Cerebellar cortex (tissue), 1 donor: ENCODE data around the gene MMP11.

Source experiments
- DNase-seq: peaks from one replicate; pipeline ENCODE4 v3.0.0-alpha.2; 2015; ENCODE audit warnings: low spot score

Gene MMP11

GRCh38 chr22:23781065-23781464 lies 8.4 kb downstream of the MMP11 start:
- DNase-seq, result no peak

DNA sequence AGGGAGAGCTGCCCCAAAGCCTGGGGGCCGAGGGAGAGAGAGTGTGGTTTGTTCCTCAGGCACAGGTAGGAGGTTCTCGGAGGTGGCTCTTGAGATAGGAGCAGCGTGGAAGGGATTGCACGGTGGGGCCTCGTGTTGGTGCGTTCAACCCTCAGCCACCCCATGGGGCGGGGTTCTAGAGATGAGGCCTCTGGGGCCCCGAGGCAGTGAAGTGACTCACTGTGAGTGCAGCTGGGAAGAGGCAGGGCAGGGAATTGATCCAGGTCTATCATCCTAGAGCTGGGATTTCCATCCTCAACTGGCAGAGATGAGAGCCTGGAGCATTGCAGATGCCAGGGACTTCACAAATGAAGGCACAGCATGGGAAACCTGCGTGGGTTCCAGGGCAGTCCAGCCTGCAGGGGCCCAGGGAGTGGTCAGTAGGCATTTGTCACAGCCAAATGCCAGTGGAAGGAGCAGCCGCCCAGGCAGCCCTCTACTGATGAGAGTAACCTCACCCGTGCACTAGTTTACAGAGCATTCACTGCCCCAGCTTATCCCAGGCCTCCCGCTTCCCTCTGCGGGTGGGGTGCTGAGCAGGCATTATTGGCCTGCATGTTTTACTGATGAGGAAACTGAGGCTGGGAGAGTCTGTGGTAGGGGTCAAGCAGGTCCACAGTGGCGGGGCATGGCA lies 9.0 kb downstream of the MMP11 start:
- no peak for DNase-seq

GRCh38 chr22:23782252-23782651 lies 9.6 kb downstream of the MMP11 start:
- no peak for DNase-seq

GRCh38 chr22:23782703-23783102 lies 10.1 kb downstream of the MMP11 start:
- no peak for DNase-seq

GRCh38 chr22:23783265-23784150 lies 10.9 kb downstream of the MMP11 start:
- DNase-seq, result no peak

DNA sequence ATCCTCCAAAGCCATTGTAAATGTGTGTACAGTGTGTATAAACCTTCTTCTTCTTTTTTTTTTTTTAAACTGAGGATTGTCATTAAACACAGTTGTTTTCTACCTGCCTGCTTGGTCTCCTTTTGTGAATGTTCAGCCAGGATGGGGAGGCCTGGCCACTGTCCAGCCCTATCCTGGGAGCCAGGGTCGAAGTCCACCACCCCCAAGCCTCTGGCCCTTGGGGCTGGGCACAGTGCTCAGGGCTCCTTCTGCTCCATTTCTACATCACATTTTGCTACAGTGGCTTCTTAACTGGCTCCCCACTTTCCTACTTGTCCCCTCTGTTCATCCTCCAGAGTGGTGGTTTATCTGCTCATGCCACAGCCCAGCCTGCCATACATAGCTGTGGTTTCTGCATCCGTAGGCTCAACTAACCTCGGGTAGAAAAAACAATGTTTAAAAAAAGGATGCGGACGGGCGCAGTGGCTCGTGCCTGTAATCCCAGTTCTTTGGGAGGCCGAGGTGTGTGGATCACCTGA lies 11.6 kb downstream of the MMP11 start:
- no peak for DNase-seq

DNA sequence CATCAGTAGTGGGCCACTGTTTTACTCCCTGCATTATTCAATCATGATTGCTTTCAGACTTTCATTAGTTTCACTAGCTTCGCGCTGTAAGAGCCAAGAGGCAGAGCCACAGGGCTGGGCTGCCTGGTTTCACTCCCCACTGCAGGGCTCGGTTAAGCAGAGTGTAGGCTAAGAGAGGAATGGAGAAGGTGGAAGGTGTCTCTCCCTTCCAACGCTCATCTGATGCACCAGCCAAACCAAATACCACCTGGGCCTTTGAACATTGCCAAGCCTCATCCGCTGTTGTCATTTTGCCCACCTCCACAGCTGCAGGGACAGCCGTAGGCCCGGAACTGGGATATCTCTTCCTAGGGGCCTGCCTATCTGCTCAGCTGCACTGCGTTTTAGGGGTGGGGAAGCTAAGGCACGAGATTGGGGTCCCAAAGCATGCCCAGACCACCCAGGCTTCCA lies 13.6 kb downstream of the MMP11 start:
- no peak for DNase-seq

GRCh38 chr22:23786752-23787599 lies 14.3 kb downstream of the MMP11 start, which contains the start of gene SMARCB1:
Gene SMARCB1, plus strand, starts transcription at chr22:23786966. Its CDS starts 204 bp downstream, at chr22:23787170.
- DNase-seq, result peak; percentile 81

DNA sequence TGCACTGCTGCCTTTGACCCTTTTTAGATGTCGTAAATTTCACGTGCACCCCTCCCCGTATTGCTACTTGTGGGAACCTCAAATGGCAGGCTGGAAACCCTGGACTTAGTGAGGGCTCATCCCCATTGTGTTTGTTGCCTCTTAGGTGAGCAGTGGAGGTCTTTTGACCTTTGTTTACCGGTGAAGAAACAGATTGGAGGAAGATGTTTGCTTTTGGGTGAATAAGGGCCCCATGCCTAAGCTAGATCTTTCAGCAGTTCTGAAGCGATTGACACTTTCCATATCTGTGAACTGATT lies 14.9 kb downstream of the MMP11 start:
- DNase-seq, result no peak

DNA sequence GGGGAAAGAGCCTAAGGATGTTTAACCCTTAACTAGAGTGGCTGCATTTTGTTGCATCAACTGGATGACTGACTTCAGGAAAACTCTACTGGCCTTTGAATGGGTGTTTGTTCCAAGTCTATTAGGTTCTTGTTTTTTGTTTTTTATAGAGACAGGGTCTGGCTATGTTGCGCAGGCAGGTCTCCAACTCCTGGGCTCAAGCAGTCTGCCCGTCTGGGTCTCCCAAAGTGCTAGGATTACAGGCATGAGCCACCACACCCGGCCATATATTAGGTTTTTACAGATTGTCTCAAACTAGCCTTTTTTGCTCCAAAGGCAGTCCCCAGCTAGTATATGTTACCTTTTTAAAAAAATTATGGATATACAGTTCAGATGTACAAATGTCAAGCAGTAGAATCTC lies 15.3 kb downstream of the MMP11 start:
- no peak for DNase-seq

GRCh38 chr22:23789121-23789520 lies 16.5 kb downstream of the MMP11 start:
- DNase-seq, result no peak

- DNase-seq, result no peak
Measured at GRCh38 chr22:23789638-23790037, 17.0 kb downstream of the MMP11 start.

- DNase-seq, result peak; percentile 51
Measured at GRCh38 chr22:23790819-23791737, 18.4 kb downstream of the MMP11 start.

DNA sequence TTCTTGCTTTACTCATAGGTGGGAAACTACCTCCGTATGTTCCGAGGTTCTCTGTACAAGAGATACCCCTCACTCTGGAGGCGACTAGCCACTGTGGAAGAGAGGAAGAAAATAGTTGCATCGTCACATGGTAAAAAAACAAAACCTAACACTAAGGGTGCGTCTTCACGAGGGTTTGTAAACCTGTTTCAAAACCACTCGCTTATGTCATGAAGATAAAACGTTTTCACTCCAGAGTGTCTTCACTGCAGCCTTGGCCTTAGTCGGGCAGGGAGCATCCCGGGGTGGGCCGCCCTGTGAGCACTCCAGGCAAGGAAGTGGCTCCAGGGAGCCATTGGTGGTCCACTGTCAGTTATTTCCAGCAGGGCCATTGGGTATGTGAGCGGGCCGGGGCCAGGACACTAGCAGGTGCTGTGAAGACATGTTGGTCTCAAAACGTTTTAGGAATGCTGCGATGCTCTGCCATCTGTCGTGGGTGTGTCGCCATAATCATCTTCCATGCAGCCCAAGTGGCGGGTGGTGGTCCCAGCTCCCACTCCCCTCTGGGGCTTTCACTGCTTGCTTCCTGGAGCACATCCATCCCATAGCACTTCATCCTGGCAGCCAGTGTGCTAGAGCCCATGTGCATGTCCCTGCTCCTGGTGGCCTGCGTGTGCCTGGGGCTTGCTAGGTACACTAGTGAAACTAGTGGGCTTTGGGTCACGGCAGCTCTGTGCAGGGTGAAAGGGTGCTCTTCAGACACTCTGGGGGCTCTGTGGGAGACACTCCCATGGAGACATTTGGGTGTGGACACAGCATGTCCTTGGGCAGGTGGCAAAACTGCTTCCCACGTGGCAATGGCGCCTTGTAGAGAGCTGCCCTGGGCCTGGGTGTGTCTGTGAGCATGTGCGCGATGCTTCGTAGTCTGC lies 19.3 kb downstream of the MMP11 start:
- DNase-seq, result no peak

GRCh38 chr22:23793326-23793725 lies 20.7 kb downstream of the MMP11 start:
- DNase-seq, result no peak

GRCh38 chr22:23796461-23796860 lies 23.8 kb downstream of the MMP11 start:
- DNase-seq, result no peak

- DNase-seq, result no peak
Measured at GRCh38 chr22:23800297-23801237, 27.9 kb downstream of the MMP11 start.

- DNase-seq, result no peak
Measured at GRCh38 chr22:23801238-23801821, 28.7 kb downstream of the MMP11 start.
